Coronary artery (tissue), 2 donors: ENCODE results near the gene TARDBP.
"Not testable (repeated sequence)": the region's sequence is repeated elsewhere in the genome, so short reads cannot be mapped to it uniquely, and the experiment has no call there.

ENCODE experiments used
- DNase-seq: peaks from one replicate; pipeline ENCODE4 v3.0.0-alpha.2; 2017; ENCODE audit warnings: low spot score
- H3K27ac ChIP-seq, 2 donors: fragments of 200-600 bp; sonication (generic); one replicate each; pipeline ENCODE4 v1.5.1; 2016 to 2019
- H3K4me3 ChIP-seq: fragments of 200-600 bp; sonication (generic); 2 replicates; pipeline ENCODE4 v1.5.1; 2016; ENCODE audit warnings: mild to moderate bottlenecking, moderate library complexity
- TF ChIP-seq, protein P1 (sequence below): fragments of 200-600 bp; sonication (generic); IDR thresholded peaks from one replicate; pipeline ENCODE4 v1.5.1; 2019; ENCODE audit warnings: antibody characterized with exemption

Gene TARDBP

DNA sequence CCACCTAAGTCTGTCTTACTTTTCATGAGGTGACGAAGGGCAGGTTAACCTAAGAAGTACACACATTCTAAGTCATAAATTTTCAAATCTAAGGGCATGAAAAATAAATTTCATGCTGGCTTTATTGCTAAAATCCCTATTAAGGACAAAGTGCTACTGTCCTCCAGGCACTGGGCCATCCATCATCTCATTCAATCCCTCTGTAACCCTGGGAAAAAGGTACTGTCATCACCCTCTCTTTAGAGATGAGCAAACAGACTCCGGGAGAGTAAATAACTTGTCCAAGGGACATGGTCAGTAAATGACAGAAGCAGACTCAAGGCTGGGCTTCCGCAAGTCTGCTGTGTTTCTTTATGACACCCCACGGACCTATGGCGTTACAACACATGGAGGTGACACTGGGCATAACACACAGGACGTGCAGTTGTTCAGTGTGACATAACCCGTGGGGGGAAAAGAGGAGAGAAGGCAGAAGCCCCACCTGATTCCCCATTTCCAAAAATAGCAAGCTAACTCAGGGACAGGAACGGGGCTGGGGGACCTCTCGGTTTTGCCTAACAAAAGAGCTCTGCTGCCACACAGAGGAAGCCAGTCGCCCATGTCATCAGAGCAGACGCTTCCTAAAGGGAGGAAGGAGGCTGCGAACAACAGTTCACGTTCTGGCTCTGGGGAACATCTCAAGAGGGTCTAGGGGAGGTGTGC, 59.9 kb downstream of the TARDBP start:
- Histone ChIP-seq H3K27ac (no peak overlapping the region), H3K4me3 (no peak overlapping the region)
- DNase-seq = no peak
- TF ChIP-seq, protein P1, sequence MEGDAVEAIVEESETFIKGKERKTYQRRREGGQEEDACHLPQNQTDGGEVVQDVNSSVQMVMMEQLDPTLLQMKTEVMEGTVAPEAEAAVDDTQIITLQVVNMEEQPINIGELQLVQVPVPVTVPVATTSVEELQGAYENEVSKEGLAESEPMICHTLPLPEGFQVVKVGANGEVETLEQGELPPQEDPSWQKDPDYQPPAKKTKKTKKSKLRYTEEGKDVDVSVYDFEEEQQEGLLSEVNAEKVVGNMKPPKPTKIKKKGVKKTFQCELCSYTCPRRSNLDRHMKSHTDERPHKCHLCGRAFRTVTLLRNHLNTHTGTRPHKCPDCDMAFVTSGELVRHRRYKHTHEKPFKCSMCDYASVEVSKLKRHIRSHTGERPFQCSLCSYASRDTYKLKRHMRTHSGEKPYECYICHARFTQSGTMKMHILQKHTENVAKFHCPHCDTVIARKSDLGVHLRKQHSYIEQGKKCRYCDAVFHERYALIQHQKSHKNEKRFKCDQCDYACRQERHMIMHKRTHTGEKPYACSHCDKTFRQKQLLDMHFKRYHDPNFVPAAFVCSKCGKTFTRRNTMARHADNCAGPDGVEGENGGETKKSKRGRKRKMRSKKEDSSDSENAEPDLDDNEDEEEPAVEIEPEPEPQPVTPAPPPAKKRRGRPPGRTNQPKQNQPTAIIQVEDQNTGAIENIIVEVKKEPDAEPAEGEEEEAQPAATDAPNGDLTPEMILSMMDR = no peak

DNA sequence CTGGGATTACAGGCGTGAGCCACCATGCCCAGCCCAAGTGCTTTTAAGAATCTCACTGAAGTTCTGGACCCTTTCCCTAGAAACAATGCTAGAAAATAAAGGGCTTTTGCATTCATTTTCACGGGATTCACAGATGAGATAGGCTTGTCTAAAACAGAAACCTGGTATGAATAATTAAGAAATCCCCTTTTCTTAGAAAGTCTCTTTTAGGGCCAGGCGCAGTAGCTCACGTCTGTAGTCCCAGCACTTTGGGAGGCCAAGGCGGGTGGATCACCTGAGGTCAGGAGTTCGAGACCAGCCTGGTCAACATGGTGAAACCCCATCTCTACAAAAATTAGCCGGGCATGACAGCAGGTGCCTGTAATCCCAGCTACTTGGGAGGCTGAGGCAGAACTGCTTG, 60.9 kb downstream of the TARDBP start:
- DNase-seq, H3K4me3 ChIP-seq: not testable (repeated sequence)

More for the DNA sequence above, 60.9 kb downstream of the TARDBP start:
- not testable (repeated sequence) for H3K27ac ChIP-seq
